NB4 (cell line): Measurements from ENCODE around the gene SV2C.
A peak's percentile ranks its signal among the peaks of the same experiment; 100 is the strongest.
"Not testable (repeated sequence)": the region's sequence is repeated elsewhere in the genome, so short reads cannot be mapped to it uniquely, and the experiment has no call there.

ENCODE experiments used
- DNase-seq: peaks from one replicate; pipeline ENCODE4 v3.0.0; 2010; ENCODE audit warnings: low read depth
- H3K4me3 ChIP-seq: one replicate; pipeline ENCODE4 v1.5.1; 2011; ENCODE audit warnings: mild to moderate bottlenecking, low read depth, low read length, moderate library complexity
- MYC ChIP-seq: IDR thresholded peaks from 2 replicates; pipeline ENCODE4 v1.6.1; 2011; ENCODE audit warnings: low read depth, low read length
- POLR2A ChIP-seq: IDR thresholded peaks from 2 replicates; pipeline ENCODE4 v1.6.1; 2011; ENCODE audit warnings: mild to moderate bottlenecking; ENCODE audit not compliant: insufficient read length; ENCODE audit errors: extremely low read depth
- TF ChIP-seq, protein P1 (sequence below): IDR thresholded peaks from one replicate; pipeline ENCODE4 v1.5.1; 2012; ENCODE audit warnings: low read depth, low read length
- TF ChIP-seq, protein P2 (sequence below): IDR thresholded peaks from 2 replicates; pipeline ENCODE4 v1.6.1; 2011; ENCODE audit warnings: low read depth, low read length

The SV2C gene

GRCh38 chr5:76368941-76369340, 285.8 kb downstream of the SV2C start:
- H3K4me3 ChIP-seq: no peak overlapping the region
- DNase-seq: no peak
- TF ChIP-seq POLR2A: no peak

GRCh38 chr5:76369668-76370067, 286.5 kb downstream of the SV2C start:
- not testable (repeated sequence) for H3K4me3 ChIP-seq, DNase-seq

DNA sequence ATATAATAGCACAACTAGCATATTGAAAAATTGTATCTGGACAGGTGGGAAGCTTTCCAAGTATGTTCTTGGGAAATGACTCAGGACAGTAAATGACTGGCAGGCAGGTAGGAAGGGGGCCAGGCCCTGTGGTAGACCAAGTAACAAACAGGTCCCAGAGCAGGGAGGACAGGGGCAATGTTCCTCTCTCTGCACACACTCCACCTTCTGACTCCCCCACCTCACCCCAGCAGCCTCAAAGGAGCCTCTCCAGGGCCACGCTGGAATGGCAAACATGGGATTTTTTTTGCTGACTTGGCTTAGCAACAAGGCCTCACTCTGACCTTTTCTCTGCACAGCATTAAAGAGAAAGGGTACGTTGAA, 288.8 kb downstream of the SV2C start:
- DNase-seq: no peak
- TF ChIP-seq, protein P1, sequence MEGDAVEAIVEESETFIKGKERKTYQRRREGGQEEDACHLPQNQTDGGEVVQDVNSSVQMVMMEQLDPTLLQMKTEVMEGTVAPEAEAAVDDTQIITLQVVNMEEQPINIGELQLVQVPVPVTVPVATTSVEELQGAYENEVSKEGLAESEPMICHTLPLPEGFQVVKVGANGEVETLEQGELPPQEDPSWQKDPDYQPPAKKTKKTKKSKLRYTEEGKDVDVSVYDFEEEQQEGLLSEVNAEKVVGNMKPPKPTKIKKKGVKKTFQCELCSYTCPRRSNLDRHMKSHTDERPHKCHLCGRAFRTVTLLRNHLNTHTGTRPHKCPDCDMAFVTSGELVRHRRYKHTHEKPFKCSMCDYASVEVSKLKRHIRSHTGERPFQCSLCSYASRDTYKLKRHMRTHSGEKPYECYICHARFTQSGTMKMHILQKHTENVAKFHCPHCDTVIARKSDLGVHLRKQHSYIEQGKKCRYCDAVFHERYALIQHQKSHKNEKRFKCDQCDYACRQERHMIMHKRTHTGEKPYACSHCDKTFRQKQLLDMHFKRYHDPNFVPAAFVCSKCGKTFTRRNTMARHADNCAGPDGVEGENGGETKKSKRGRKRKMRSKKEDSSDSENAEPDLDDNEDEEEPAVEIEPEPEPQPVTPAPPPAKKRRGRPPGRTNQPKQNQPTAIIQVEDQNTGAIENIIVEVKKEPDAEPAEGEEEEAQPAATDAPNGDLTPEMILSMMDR: no peak
- TF ChIP-seq MYC (no peak), POLR2A (no peak)
- TF ChIP-seq, protein P2, sequence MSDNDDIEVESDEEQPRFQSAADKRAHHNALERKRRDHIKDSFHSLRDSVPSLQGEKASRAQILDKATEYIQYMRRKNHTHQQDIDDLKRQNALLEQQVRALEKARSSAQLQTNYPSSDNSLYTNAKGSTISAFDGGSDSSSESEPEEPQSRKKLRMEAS: no peak
- H3K4me3 ChIP-seq: no peak overlapping the region

DNA sequence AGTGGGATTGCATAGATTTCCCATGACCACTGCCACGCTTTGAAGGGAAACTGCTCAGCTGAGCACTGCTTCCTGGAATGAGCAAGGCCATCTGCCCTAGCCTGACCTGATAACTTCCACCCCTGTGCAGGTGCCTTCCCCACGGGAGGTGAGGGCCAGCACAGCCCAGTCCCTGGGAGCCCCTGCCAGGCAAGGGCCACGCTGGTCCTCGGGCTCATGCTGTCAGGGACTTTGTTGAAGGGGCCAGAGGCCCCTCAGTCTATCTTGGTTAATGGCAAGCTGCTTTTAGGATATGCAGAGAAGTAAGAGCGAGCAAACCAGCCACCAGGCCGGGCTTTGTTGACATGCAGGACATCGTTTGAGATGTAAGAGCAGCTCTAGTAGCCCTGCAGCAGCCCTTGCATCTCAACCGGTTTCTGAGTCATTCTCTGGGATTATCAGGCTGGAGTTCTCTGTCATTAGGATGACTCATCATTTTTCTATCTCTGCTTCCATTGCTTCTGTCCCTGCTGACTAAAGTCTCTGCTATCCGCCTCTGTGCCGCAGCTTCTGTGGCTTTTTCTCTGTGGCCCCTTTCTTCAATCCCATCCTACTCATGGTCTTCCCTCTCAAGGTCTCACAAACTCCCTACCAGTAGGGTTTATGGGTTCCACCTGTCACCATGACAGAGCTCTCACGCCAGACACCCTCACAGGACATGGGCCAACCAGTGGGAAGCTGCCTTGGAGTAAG, 289.3 kb downstream of the SV2C start:
- H3K4me3 ChIP-seq: no peak overlapping the region
- DNase-seq: peak; percentile 70
- TF ChIP-seq POLR2A: no peak

- TF ChIP-seq, protein P2: no peak
- TF ChIP-seq MYC (no peak), POLR2A (no peak)
- TF ChIP-seq, protein P1: no peak
- H3K4me3 ChIP-seq: no peak overlapping the region
- no peak for DNase-seq
Measured at GRCh38 chr5:76376148-76376865, 293.1 kb downstream of the SV2C start.

DNA sequence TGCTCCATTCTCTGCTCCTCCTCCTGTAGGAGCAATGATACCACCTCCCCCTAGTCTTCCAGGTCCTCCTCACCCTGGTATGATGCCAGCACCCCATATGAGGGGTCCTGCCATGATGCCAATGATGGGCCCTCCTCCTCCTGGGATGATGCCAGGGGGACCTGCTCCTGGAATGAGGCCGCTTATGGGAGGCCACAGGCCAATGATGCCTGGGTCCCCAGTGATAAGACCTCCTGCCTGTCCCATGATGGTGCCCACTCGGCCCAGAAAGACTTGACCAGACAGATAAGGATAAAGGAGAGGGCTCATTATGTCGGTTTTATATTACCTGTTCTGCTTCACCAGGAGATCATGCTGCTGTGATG, 293.7 kb downstream of the SV2C start:
- no peak for DNase-seq
- H3K4me3 ChIP-seq: no peak overlapping the region
- TF ChIP-seq MYC (no peak), POLR2A (no peak)
- TF ChIP-seq, protein P2: no peak
- TF ChIP-seq, protein P1: no peak

DNA sequence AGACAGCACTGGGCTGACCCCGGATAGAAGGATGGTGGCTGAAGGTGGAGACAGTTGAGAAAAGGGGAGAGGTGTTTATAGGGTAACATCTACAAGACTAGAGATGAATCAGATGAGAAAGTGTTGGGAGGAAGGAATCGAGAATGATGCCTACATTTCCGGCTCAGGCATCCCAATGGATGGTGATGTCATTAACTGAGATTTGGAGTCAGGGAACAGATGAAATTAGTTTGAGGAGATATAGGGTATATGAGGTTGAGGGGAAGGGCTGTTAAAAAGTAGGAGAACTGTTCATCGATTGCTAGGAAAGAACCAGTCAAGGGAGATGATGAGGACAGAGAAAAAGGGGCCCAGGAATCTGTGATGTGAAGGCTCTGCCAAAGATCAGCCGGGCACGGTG, 295.2 kb downstream of the SV2C start:
- no peak for TF ChIP-seq POLR2A
- TF ChIP-seq, protein P2: no peak
- TF ChIP-seq, protein P1: no peak
- no peak for TF ChIP-seq MYC
- H3K4me3 ChIP-seq: no peak overlapping the region
- DNase-seq: no peak
